GM12878 (cell line): Measurements from ENCODE around the gene PCLO. TPM values are rescaled to one million over a fixed set of nuclear protein-coding genes. Genes with fewer than 3 reads are reported as not detected.

Experiments used
- EGR1 ChIP-seq, 2 experiments: IDR thresholded peaks; 1 replicate in 1 of 2; 2 replicates in 1 of 2; pipeline ENCODE4 v1.6.1; 2011 to 2012; ENCODE audit warnings: low read depth in 2 of 2, low read length in 2 of 2, borderline replicate concordance in 1 of 2, mild to moderate bottlenecking in 1 of 2, moderate library complexity in 1 of 2
- IRF4 ChIP-seq: IDR thresholded peaks from 2 replicates; pipeline ENCODE4 v1.6.1; 2011; ENCODE audit warnings: low read depth, low read length
- MEF2B ChIP-seq: fragments of 450-650 bp; IDR thresholded peaks from 2 replicates; pipeline ENCODE4 v1.6.1; 2018; ENCODE audit warnings: mild to moderate bottlenecking, moderate library complexity; ENCODE audit not compliant: partially characterized antibody, poor library complexity, severe bottlenecking
- PRDM15 ChIP-seq: fragments of 450-650 bp; formaldehyde crosslinking; IDR thresholded peaks from 2 replicates; pipeline ENCODE4 v1.4.0; 2020; ENCODE audit warnings: mild to moderate bottlenecking, moderate library complexity
- RBBP5 ChIP-seq: fragments of 200-600 bp; sonication (generic); conservative IDR thresholded peaks from 2 replicates; pipeline ENCODE4 v1.6.1; 2016
- RFX5 ChIP-seq: IDR thresholded peaks from 2 replicates; pipeline ENCODE4 v1.6.1; 2011; ENCODE audit warnings: low read depth, low read length, improper control_type of control experiment
- SMC3 ChIP-seq: IDR thresholded peaks from 2 replicates; pipeline ENCODE4 v1.6.1; 2011; ENCODE audit warnings: low read length, improper control_type of control experiment, borderline replicate concordance
- ZBTB4 ChIP-seq: fragments of 450-650 bp; formaldehyde crosslinking; IDR thresholded peaks from 2 replicates; pipeline ENCODE4 v1.4.0; 2022; ENCODE audit warnings: mild to moderate bottlenecking, moderate library complexity
- ZBTB40 ChIP-seq: fragments of 450-650 bp; IDR thresholded peaks from 2 replicates; pipeline ENCODE4 v1.6.1; 2016; ENCODE audit warnings: mild to moderate bottlenecking, moderate library complexity, borderline replicate concordance
- ZNF687 ChIP-seq: fragments of 450-650 bp; IDR thresholded peaks from 2 replicates; pipeline ENCODE4 v1.6.1; 2017; ENCODE audit warnings: mild to moderate bottlenecking, moderate library complexity
- polyA plus RNA-seq, 11 experiments: library from polyadenylated mRNA; depleted of rRNA in 4 of 11; unstranded in 6 of 11; stranded (reverse) in 5 of 11; fragments of >200 nt; fragmentation: Nextera tagmentation in 4 of 11; fragmentation: Illumina TruSeq in 1 of 11; extraction: Ambion mirVana in 4 of 11; extraction: Trizol in 1 of 11; gene quantifications; 1 replicate in 1 of 11; 2 replicates in 10 of 11; pipeline versions ENCODE4 v1.2.1 to v1.2.3, GENCODE V29; 2011 to 2016; ENCODE audit warnings: inconsistent platforms in 2 of 11, missing spikeins in 2 of 11, low read depth in 1 of 11
- total RNA-seq, 4 experiments: library from RNA; depleted of rRNA in 3 of 4; stranded (reverse); fragments of >200 nt in 3 of 4; fragmentation: Illumina TruSeq in 1 of 4; extraction: Trizol in 1 of 4; gene quantifications; 2 replicates each; pipeline versions ENCODE4 v1.2.1 to v1.2.3, GENCODE V29; 2013 to 2021

Gene PCLO
- total and polyA plus RNA-seq, 10 of the 15 experiments (the other 5 are each of a cell fraction or from before 2014, with no cell fraction given) = 0.01 to 0.08 (median 0.03) TPM; not detected in 6

DNA sequence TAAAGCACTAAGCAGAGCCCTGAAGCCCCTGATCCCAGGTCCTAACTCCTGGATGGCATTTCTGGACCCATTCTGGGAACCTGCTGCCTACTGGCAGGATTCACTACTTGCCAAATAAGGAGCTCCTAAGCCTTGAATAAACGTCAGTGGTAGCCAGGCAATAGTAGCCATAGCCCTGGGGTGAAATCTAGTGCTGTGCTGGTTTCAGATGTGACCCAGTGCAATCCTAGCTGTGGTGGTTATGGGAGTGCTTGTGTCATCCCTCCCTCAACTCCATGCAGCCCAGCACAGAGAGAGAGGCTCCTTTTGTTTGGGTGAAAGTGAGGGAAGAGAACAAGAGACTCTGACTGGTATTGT is 43.7 kb downstream of the PCLO start (continued):
- TF ChIP-seq ZNF687 = no peak
- no peak for TF ChIP-seq EGR1 (IDR thresholded peaks at IDR 0.05; ENCODE audit: borderline replicate concordance in 1 of 2, low read depth in 2 of 2, low read length in 2 of 2)
- no peak for TF ChIP-seq ZBTB40
- TF ChIP-seq RFX5 = no peak
- no peak for TF ChIP-seq MEF2B
- TF ChIP-seq ZBTB4 (CRISPR knock-in tag) = no peak
- TF ChIP-seq PRDM15 (CRISPR knock-in tag) = no peak
- no peak for TF ChIP-seq SMC3
- TF ChIP-seq IRF4 = no peak
- no peak for TF ChIP-seq RBBP5
